ENCODE results near the gene GET4.

DNA sequence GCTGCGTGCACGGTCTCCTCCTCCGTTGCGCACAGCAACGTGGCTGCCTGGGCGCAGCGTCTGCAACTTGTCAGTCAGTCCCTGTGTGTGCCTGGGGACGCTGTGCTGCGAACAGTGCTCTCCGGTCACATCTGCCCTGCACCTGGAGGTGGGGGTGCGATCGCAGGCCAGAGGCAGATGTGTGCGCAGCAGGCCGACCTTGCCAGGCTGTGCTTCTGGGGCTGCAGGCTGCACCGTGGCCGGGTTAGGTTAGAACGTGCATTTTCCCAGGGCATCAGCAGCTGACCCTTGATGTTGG, 8.2 kb upstream of the GET4 start:
- TF ChIP-seq, protein P1, sequence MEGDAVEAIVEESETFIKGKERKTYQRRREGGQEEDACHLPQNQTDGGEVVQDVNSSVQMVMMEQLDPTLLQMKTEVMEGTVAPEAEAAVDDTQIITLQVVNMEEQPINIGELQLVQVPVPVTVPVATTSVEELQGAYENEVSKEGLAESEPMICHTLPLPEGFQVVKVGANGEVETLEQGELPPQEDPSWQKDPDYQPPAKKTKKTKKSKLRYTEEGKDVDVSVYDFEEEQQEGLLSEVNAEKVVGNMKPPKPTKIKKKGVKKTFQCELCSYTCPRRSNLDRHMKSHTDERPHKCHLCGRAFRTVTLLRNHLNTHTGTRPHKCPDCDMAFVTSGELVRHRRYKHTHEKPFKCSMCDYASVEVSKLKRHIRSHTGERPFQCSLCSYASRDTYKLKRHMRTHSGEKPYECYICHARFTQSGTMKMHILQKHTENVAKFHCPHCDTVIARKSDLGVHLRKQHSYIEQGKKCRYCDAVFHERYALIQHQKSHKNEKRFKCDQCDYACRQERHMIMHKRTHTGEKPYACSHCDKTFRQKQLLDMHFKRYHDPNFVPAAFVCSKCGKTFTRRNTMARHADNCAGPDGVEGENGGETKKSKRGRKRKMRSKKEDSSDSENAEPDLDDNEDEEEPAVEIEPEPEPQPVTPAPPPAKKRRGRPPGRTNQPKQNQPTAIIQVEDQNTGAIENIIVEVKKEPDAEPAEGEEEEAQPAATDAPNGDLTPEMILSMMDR (IDR thresholded peaks at IDR 0.05): no peak
- no peak for TF ChIP-seq ZFX (IDR thresholded peaks at IDR 0.05; ENCODE audit: borderline replicate concordance)

All from 22Rv1 (cell line).